ENCODE measurements around the gene NPPC. TPM values are rescaled to one million over a fixed set of nuclear protein-coding genes. Genes with fewer than 3 reads are reported as not detected.

The NPPC gene
- total and polyA plus RNA-seq, 10 of the 15 experiments (the other 5 are each of a cell fraction or from before 2014, with no cell fraction given), result 0.15 TPM; not detected in 9

- TF ChIP-seq BCLAF1 (IDR thresholded peaks at IDR 0.05), result no peak
- TF ChIP-seq DPF2 (IDR thresholded peaks at IDR 0.05), result no peak
- no peak for TF ChIP-seq BHLHE40 (IDR thresholded peaks at IDR 0.05; ENCODE audit: borderline replicate concordance in 1 of 2, low read depth in 2 of 2, low read length in 1 of 2)
- no peak for TF ChIP-seq USF1 (IDR thresholded peaks at IDR 0.05; ENCODE audit: borderline replicate concordance, extremely low read length, insufficient read depth, low read depth, low read length)
- no peak for TF ChIP-seq SRF (IDR thresholded peaks at IDR 0.05; ENCODE audit: low read depth in 2 of 2, low read length in 2 of 2)
Observed at GRCh38 chr2:231923010-231923344, 3.2 kb downstream of the NPPC start (continued).

- TF ChIP-seq PML (IDR thresholded peaks at IDR 0.05; ENCODE audit: low read length) (no peak), E2F8 (IDR thresholded peaks at IDR 0.05; ENCODE audit: low read depth, partially characterized antibody) (no peak), EED (IDR thresholded peaks at IDR 0.05; ENCODE audit: low read depth) (no peak), NRF1 (conservative IDR thresholded peaks at IDR 0.05; ENCODE audit: low read depth, low read length) (no peak), SREBF1 (IDR thresholded peaks at IDR 0.05; ENCODE audit: low read length) (no peak)
- Histone ChIP-seq H3K4me3 (no peak overlapping the region), H3K36me3 (ENCODE audit: control insufficient read depth in 2 of 2, insufficient read depth in 2 of 2, low read length in 1 of 2) (no peaks in the 10 kb centered on the region), H4K20me1 (ENCODE audit: control insufficient read depth, insufficient read depth) (no peaks in the 10 kb centered on the region), H2AFZ (ENCODE audit: control insufficient read depth, low read depth, low read length) (no peak overlapping the region), H3K27ac (ENCODE audit: control insufficient read depth, insufficient read depth) (no peak overlapping the region), H3K9ac (ENCODE audit: control insufficient read depth, insufficient read depth, low read length) (no peak overlapping the region), H3K9me3 (replicated peaks; ENCODE audit: control insufficient read depth, insufficient read depth, low read length) (no peaks in the 10 kb centered on the region), H3K4me2 (ENCODE audit: control insufficient read depth, insufficient read depth) (no peak overlapping the region), H3K79me2 (ENCODE audit: control insufficient read depth, insufficient read depth, low read length) (no peaks in the 10 kb centered on the region), H3K4me1 (ENCODE audit: control insufficient read depth, insufficient read depth, low read length) (peaks cover 13% of the 10 kb centered on the region), H3K27me3 (replicated peaks in 1 of 2; ENCODE audit: control insufficient read depth in 2 of 2, insufficient read depth in 2 of 2, low read length in 1 of 2) (peaks cover 6 to 11% of the 10 kb centered on the region in 2 experiments; a peak in 3 of 4 replicates)
- DNase-seq (ENCODE audit: low read depth, low spot score), result no peak
- in situ Hi-C loops (cut with MboI), result loop anchor here (5.0 kb wide), 1 partner anchor 220 kb away; no protein-coding TSS in a partner anchor
- no peak for ATAC-seq
- ChIA-PET SMC1A (ENCODE audit: uncharacterized antibody, unreplicated experiment) (interaction anchor here (1.0 kb wide), 1 partner anchor 393 kb away, joined by 3 read pairs; no protein-coding TSS in a partner anchor), CTCF (interaction anchor here (1.1 to 4.6 kb wide), 7 partner anchors 8 to 405 kb away, joined by 3 to 21 read pairs (median 4); no protein-coding TSS in a partner anchor), RAD21 (ENCODE audit: unreplicated experiment) (interaction anchor here (1.5 kb wide), 1 partner anchor 405 kb away, joined by 3 read pairs; no protein-coding TSS in a partner anchor), POLR2A (interaction anchor here (0.5 kb wide), 1 partner anchor 129 kb away, joined by 4 read pairs; no protein-coding TSS in a partner anchor)
- intact Hi-C loops (cut with micrococcal nuclease; ENCODE audit: unreplicated experiment), result loop anchor here (10.0 kb wide), 1 partner anchor 372 kb away; no protein-coding TSS in a partner anchor
- no TSS peak for BruUV-seq (replicated peaks)
- FAIRE-seq, result no peak
- 36% methylated on average over 14 of the region's 15 CpGs for WGBS (ENCODE audit: insufficient coverage, insufficient replicate concordance, low lambda C conversion rate, missing lambda C conversion rate)
Observed at GRCh38 chr2:231922311-231923009, 3.7 kb downstream of the NPPC start.
